ENCODE results near the gene MED12L.

The MED12L gene

DNA sequence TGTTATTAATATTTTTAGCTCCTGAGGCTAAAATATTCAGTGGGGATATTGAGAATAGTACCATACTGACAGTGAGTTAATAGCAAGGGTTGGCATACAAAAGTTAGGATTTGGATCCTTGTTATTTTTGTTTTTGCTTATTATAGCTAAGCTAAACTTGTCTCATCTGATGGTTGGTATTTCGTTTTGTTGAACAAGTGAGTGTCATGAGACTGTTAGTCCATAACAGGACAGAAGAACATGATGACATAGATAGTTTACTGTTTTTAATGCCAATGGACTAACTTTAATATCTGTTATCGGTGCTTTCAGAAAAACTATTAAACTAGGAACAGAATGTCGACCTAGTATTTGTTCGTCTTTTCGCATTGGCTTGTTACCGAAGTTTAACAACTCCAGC lies 69.1 kb downstream of the MED12L start:
- POLR2A ChIA-PET, result no interaction called here
- Histone ChIP-seq H3K9me3 (ENCODE audit: control insufficient read depth, insufficient read depth, low read depth, low read length) (no peaks in the 10 kb centered on the region), H3K4me3 (ENCODE audit: low read depth, low read length) (no peak overlapping the region), H3K36me3 (ENCODE audit: control insufficient read depth in 2 of 2, insufficient read depth in 1 of 2, low read length in 2 of 2) (peaks cover 0 to 9% of the 10 kb centered on the region in 2 experiments; a peak in 1 of 3 replicates), H3K4me1 (ENCODE audit: control insufficient read depth, insufficient read depth, low read length) (no peaks in the 10 kb centered on the region), H3K27ac (ENCODE audit: extremely low read depth, low read depth, low read length) (no peak overlapping the region)
- TF ChIP-seq SP7 (tag by site-specific recombination; IDR thresholded peaks at IDR 0.05) (no peak), ZNF558 (tag by site-specific recombination; IDR thresholded peaks at IDR 0.05) (no peak), ZNF121 (tag by site-specific recombination; IDR thresholded peaks at IDR 0.05) (no peak), BCL11B (tag by site-specific recombination; IDR thresholded peaks at IDR 0.05; ENCODE audit: low read depth) (no peak), ZNF626 (tag by site-specific recombination; IDR thresholded peaks at IDR 0.05) (no peak), FEZF1 (tag by site-specific recombination; IDR thresholded peaks at IDR 0.05) (no peak), KLF8 (tag by site-specific recombination; IDR thresholded peaks at IDR 0.05) (no peak), ZNF155 (tag by site-specific recombination; IDR thresholded peaks at IDR 0.05) (no peak), HOXD13 (CRISPR knock-in tag; IDR thresholded peaks at IDR 0.05; ENCODE audit: borderline replicate concordance) (no peak), REPIN1 (tag by site-specific recombination; IDR thresholded peaks at IDR 0.05; ENCODE audit: low read depth) (no peak), ZNF777 (tag by site-specific recombination; IDR thresholded peaks at IDR 0.05; ENCODE audit: borderline replicate concordance) (no peak), ZFP3 (tag by site-specific recombination; IDR thresholded peaks at IDR 0.05; ENCODE audit: low read depth) (no peak), ZNF549 (tag by site-specific recombination; IDR thresholded peaks at IDR 0.05) (no peak)
- TF ChIP-seq, protein P1, sequence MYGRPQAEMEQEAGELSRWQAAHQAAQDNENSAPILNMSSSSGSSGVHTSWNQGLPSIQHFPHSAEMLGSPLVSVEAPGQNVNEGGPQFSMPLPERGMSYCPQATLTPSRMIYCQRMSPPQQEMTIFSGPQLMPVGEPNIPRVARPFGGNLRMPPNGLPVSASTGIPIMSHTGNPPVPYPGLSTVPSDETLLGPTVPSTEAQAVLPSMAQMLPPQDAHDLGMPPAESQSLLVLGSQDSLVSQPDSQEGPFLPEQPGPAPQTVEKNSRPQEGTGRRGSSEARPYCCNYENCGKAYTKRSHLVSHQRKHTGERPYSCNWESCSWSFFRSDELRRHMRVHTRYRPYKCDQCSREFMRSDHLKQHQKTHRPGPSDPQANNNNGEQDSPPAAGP (tag by site-specific recombination; IDR thresholded peaks at IDR 0.05), result no peak
- TF ChIP-seq, protein P2, sequence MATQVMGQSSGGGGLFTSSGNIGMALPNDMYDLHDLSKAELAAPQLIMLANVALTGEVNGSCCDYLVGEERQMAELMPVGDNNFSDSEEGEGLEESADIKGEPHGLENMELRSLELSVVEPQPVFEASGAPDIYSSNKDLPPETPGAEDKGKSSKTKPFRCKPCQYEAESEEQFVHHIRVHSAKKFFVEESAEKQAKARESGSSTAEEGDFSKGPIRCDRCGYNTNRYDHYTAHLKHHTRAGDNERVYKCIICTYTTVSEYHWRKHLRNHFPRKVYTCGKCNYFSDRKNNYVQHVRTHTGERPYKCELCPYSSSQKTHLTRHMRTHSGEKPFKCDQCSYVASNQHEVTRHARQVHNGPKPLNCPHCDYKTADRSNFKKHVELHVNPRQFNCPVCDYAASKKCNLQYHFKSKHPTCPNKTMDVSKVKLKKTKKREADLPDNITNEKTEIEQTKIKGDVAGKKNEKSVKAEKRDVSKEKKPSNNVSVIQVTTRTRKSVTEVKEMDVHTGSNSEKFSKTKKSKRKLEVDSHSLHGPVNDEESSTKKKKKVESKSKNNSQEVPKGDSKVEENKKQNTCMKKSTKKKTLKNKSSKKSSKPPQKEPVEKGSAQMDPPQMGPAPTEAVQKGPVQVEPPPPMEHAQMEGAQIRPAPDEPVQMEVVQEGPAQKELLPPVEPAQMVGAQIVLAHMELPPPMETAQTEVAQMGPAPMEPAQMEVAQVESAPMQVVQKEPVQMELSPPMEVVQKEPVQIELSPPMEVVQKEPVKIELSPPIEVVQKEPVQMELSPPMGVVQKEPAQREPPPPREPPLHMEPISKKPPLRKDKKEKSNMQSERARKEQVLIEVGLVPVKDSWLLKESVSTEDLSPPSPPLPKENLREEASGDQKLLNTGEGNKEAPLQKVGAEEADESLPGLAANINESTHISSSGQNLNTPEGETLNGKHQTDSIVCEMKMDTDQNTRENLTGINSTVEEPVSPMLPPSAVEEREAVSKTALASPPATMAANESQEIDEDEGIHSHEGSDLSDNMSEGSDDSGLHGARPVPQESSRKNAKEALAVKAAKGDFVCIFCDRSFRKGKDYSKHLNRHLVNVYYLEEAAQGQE (tag by site-specific recombination; IDR thresholded peaks at IDR 0.05), result no peak
- TF ChIP-seq, protein P3, sequence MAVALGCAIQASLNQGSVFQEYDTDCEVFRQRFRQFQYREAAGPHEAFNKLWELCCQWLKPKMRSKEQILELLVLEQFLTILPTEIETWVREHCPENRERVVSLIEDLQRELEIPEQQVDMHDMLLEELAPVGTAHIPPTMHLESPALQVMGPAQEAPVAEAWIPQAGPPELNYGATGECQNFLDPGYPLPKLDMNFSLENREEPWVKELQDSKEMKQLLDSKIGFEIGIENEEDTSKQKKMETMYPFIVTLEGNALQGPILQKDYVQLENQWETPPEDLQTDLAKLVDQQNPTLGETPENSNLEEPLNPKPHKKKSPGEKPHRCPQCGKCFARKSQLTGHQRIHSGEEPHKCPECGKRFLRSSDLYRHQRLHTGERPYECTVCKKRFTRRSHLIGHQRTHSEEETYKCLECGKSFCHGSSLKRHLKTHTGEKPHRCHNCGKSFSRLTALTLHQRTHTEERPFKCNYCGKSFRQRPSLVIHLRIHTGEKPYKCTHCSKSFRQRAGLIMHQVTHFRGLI (tag by site-specific recombination; IDR thresholded peaks at IDR 0.05), result no peak
- CTCF ChIA-PET, result no interaction called here

DNA sequence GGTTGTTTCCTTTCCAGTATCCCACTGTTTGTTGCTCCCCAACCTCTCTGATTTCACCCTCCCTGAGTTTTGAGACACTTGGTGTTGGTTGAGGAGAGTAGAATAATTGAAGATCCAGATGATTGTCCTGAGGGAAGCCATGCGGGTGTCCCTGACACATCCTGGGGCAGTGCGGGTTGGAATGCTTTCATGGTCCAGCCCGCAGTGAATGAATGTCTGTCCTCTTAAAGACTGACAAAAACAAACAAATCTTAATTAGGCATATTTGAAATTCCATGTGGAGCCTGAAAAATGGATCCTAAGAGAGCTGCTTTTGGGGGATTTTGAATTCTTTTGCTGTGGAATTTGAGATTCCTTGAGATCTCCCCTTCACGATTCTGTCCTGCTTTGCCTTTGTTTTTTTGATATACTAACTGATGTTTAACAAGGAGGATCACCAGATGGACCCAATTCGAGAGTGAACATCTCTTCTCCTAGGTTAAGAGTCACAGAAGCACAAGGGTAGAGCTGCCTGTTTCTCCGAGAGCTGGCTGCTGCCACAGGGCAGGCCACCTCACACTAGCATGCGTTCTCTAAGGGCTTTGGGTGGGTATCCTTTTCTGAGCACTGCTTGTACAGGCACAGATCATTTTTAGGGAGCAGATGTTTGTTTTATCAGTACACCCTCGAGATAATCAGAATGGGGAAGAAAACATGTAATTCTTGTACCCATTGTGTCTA lies 70.1 kb downstream of the MED12L start:
- no peaks in the 10 kb centered on the region for H3K9me3 ChIP-seq (ENCODE audit: control insufficient read depth, insufficient read depth, low read depth, low read length)
- no peak overlapping the region for H3K27ac ChIP-seq (ENCODE audit: extremely low read depth, low read depth, low read length)
- TF ChIP-seq ZNF133 (tag by site-specific recombination; IDR thresholded peaks at IDR 0.05), result no peak
- no peak for TF ChIP-seq ZEB2 (tag by site-specific recombination; IDR thresholded peaks at IDR 0.05)
- TF ChIP-seq ZSCAN23 (tag by site-specific recombination; IDR thresholded peaks at IDR 0.05), result no peak
- peaks cover 0 to 13% of the 10 kb centered on the region in 2 experiments; a peak in 1 of 3 replicates for H3K36me3 ChIP-seq (ENCODE audit: control insufficient read depth in 2 of 2, insufficient read depth in 1 of 2, low read length in 2 of 2)
- no peaks in the 10 kb centered on the region for H3K4me1 ChIP-seq (ENCODE audit: control insufficient read depth, insufficient read depth, low read length)
- POLR2A ChIA-PET, result no interaction called here
- H3K4me3 ChIP-seq (ENCODE audit: low read depth, low read length), result no peak overlapping the region
- CTCF ChIA-PET, result interaction anchor here (1.4 to 2.0 kb wide), 2 partner anchors 12 to 127 kb away, joined by 3 to 6 read pairs; no protein-coding TSS in a partner anchor

Measured in HEK293 (cell line).